MM.1S (cell line): ENCODE results near the gene LCNL1.

Experiments used
- DNase-seq: peaks from one replicate; pipeline ENCODE4 v3.0.0-alpha.2; 2015
- H2AFZ ChIP-seq: fragments of 300-600 bp; sonication (generic); 2 replicates; pipeline ENCODE4 v1.6.0; 2016; ENCODE audit warnings: antibody characterized with exemption, low read length
- H3F3A ChIP-seq: fragments of 300-600 bp; sonication (generic); 2 replicates; pipeline ENCODE4 v1.6.1; 2016; ENCODE audit warnings: mild to moderate bottlenecking, antibody characterized with exemption, low read length, moderate library complexity, mixed read lengths; ENCODE audit not compliant: insufficient read depth
- H3K27ac ChIP-seq: fragments of 300-600 bp; sonication (generic); 2 replicates; pipeline ENCODE4 v1.5.1; 2016; ENCODE audit warnings: mild to moderate bottlenecking, low read length
- H3K27me3 ChIP-seq: fragments of 300-600 bp; sonication (generic); replicated peaks from 2 replicates; pipeline ENCODE4 v1.6.0; 2016; ENCODE audit warnings: low read length; ENCODE audit not compliant: insufficient read depth
- H3K36me3 ChIP-seq: fragments of 300-600 bp; sonication (generic); replicated peaks from 2 replicates; pipeline ENCODE4 v1.6.1; 2016; ENCODE audit warnings: mild to moderate bottlenecking, low read length, mixed read lengths; ENCODE audit not compliant: insufficient read depth
- H3K4me1 ChIP-seq: fragments of 300-600 bp; sonication (generic); 2 replicates; pipeline ENCODE4 v1.6.1; 2016; ENCODE audit warnings: low read length, mixed read lengths
- H3K4me2 ChIP-seq: fragments of 300-600 bp; sonication (generic); 2 replicates; pipeline ENCODE4 v1.6.0; 2016; ENCODE audit warnings: low read depth, low read length
- H3K4me3 ChIP-seq: fragments of 300-600 bp; sonication (generic); 2 replicates; pipeline ENCODE4 v1.5.1; 2016; ENCODE audit warnings: low read length, mixed read lengths
- H3K79me2 ChIP-seq: fragments of 300-600 bp; sonication (generic); 2 replicates; pipeline ENCODE4 v1.6.1; 2016; ENCODE audit warnings: mixed run types, low read length, mixed read lengths
- H3K9ac ChIP-seq: fragments of 300-600 bp; sonication (generic); 2 replicates; pipeline ENCODE4 v1.6.1; 2016; ENCODE audit warnings: low read length, mixed read lengths
- H3K9me2 ChIP-seq: fragments of 300-600 bp; sonication (generic); replicated peaks from 2 replicates; pipeline ENCODE4 v1.6.1; 2016; ENCODE audit warnings: mild to moderate bottlenecking, low read length, mixed read lengths; ENCODE audit not compliant: insufficient read depth
- H3K9me3 ChIP-seq: fragments of 300-600 bp; sonication (generic); replicated peaks from 2 replicates; pipeline ENCODE4 v1.6.1; 2016; ENCODE audit warnings: mild to moderate bottlenecking, low read length, mixed read lengths; ENCODE audit not compliant: insufficient read depth
- H4K20me1 ChIP-seq: fragments of 300-600 bp; sonication (generic); 2 replicates; pipeline ENCODE4 v1.6.1; 2016; ENCODE audit warnings: mild to moderate bottlenecking, low read length, moderate library complexity, mixed read lengths; ENCODE audit not compliant: insufficient read depth
- CTCF ChIP-seq: fragments of 300-600 bp; sonication (generic); IDR thresholded peaks from 2 replicates; pipeline ENCODE4 v1.5.1; 2016; ENCODE audit warnings: antibody characterized with exemption, low read length, mixed read lengths
- EZH2 ChIP-seq: fragments of 300-600 bp; sonication (generic); optimal IDR thresholded peaks from 2 replicates; pipeline ENCODE3; 2017; ENCODE audit warnings: low read depth, mild to moderate bottlenecking, antibody characterized with exemption, low read length, mixed read lengths
- EZH2phosphoT487 ChIP-seq: fragments of 300-600 bp; sonication (generic); IDR thresholded peaks from 2 replicates; pipeline ENCODE4 v1.6.1; 2018; ENCODE audit warnings: antibody characterized with exemption, low read length

Gene LCNL1

GRCh38 chr9:137022662-137023008 is 39.8 kb downstream of the LCNL1 start:
- Histone ChIP-seq H3K4me3 (no peak overlapping the region), H3F3A (no peaks in the 10 kb centered on the region), H3K79me2 (no peaks in the 10 kb centered on the region), H4K20me1 (no peaks in the 10 kb centered on the region), H2AFZ (no peak overlapping the region), H3K36me3 (no peaks in the 10 kb centered on the region), H3K27me3 (peaks cover 48% of the 10 kb centered on the region), H3K4me1 (peaks cover 4% of the 10 kb centered on the region; the same call in 1 of the 2 replicates), H3K9ac (no peak overlapping the region), H3K9me2 (no peaks in the 10 kb centered on the region), H3K27ac (no peak overlapping the region), H3K4me2 (no peak overlapping the region), H3K9me3 (no peaks in the 10 kb centered on the region)
- DNase-seq: no peak
- TF ChIP-seq CTCF: no peak
- no peak for TF ChIP-seq EZH2
- no peak for TF ChIP-seq EZH2phosphoT487

GRCh38 chr9:137023157-137023556 is 40.4 kb downstream of the LCNL1 start:
- Histone ChIP-seq H3K27me3 (peaks cover 48% of the 10 kb centered on the region), H3K4me1 (peaks cover 4% of the 10 kb centered on the region; the same call in 1 of the 2 replicates), H3K9ac (no peak overlapping the region), H3K27ac (no peak overlapping the region), H3K9me3 (no peaks in the 10 kb centered on the region), H3K4me3 (no peak overlapping the region), H3K9me2 (no peaks in the 10 kb centered on the region), H2AFZ (no peak overlapping the region), H4K20me1 (no peaks in the 10 kb centered on the region), H3K79me2 (no peaks in the 10 kb centered on the region), H3F3A (no peaks in the 10 kb centered on the region), H3K36me3 (no peaks in the 10 kb centered on the region), H3K4me2 (no peak overlapping the region)
- DNase-seq: no peak
- no peak for TF ChIP-seq EZH2
- TF ChIP-seq EZH2phosphoT487: no peak
- no peak for TF ChIP-seq CTCF

- Histone ChIP-seq H3K9me2 (no peaks in the 10 kb centered on the region), H3K27me3 (peaks cover 48% of the 10 kb centered on the region), H4K20me1 (no peaks in the 10 kb centered on the region), H3F3A (no peaks in the 10 kb centered on the region; the same call in 1 of the 2 replicates), H3K9ac (no peak overlapping the region), H3K9me3 (no peaks in the 10 kb centered on the region), H3K79me2 (no peaks in the 10 kb centered on the region), H2AFZ (no peak overlapping the region), H3K4me3 (no peak overlapping the region), H3K36me3 (no peaks in the 10 kb centered on the region), H3K4me1 (peaks cover 4% of the 10 kb centered on the region; the same call in 1 of the 2 replicates), H3K4me2 (no peak overlapping the region), H3K27ac (no peak overlapping the region)
- DNase-seq: no peak
- no peak for TF ChIP-seq CTCF
- TF ChIP-seq EZH2phosphoT487: no peak
- no peak for TF ChIP-seq EZH2
Observed at GRCh38 chr9:137023583-137023991, 40.8 kb downstream of the LCNL1 start.
